IPS-18c (cell line): ENCODE data around the gene DAW1.

Source experiments
- H3K4me3 ChIP-seq: 2 replicates; pipeline ENCODE4 v1.7.0; 2013; ENCODE audit warnings: low read depth, mild to moderate bottlenecking, low read length, moderate library complexity; ENCODE audit not compliant: insufficient read depth
- H3K9me3 ChIP-seq: one replicate; pipeline ENCODE4 v1.6.1; 2013; ENCODE audit warnings: mild to moderate bottlenecking, low read length, moderate library complexity; ENCODE audit not compliant: control insufficient read depth, insufficient read depth

The DAW1 gene

DNA sequence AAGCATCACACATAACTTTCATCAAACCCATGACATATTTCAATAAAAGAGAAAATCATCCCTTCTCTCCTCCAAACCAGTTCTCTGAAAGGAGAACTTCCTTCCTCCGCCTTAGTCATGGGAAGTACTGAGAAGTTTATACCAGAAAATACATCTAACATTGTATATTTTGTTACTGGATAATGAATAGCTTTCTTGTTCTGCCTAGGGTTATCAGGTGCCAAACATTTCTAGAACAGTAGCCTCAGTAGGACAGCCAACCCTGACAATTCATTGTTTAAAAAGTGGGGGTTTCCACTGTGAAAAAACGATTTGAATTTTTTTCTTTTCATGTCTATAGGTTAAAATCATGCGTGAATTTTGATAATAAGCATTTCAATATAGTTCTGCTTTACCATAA is 16.0 kb upstream of the DAW1 start:
- Histone ChIP-seq H3K9me3 (no peaks in the 10 kb centered on the region), H3K4me3 (no peak overlapping the region)

DNA sequence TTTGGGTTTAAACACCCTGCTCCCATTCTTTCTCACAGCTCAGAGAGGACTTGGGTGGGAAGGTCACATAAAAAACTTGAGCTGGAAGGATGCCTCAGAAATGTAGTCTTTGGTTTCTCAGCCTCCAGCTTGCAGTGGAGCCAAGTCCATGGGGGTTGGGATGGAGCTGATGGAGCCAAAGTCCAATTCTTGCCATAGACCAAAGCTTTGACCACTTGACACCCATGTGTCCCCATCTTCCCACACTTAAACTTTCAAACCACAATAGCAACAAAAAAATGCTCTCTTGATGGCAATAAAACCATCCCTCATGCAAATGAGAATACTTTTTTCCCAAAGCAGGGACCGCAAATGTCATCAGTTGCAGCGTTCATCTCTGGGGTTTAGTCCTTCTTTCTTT is 14.7 kb upstream of the DAW1 start:
- Histone ChIP-seq H3K9me3 (no peaks in the 10 kb centered on the region), H3K4me3 (no peak overlapping the region)

DNA sequence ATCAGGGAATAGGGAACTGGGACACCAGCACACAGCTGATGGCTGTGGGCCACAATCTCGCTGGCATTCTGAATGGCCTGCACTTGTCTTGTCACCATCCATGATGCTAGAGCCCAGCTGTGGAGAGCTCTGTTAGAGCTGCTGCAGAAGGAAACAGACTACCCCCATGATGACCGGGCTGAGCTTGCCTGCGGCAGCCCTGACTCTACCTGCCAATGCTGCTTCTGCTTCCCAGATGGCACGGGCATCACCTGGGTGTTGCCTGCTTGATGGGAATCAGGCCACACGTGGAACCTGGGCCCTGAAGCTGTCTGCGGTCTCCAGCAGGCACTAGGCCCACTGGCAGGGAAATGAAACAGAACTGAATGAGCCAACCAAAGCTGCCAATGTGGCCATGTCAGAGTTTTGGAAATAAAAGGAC is 11.2 kb upstream of the DAW1 start:
- no peaks in the 10 kb centered on the region for H3K9me3 ChIP-seq
- no peak overlapping the region for H3K4me3 ChIP-seq

DNA sequence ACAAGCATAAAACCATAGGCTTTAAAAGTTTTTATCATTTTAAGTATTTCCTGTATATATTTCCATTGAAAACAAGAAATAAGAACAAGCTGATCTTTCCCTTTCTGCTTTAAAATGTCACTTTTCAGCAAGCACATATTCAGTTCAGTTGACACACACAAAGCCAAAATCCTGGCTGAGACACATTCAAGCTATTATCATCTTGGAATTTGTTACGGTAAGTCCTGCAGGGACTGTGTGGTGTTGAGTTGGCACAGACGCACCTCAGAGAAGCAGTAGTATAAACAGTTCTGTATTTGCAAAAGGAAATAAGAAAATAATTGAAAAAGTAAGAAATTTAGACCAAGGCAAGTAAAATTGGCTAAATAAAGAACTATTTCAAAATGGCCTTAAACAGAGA is 10.4 kb upstream of the DAW1 start:
- Histone ChIP-seq H3K4me3 (no peak overlapping the region), H3K9me3 (no peaks in the 10 kb centered on the region)

DNA sequence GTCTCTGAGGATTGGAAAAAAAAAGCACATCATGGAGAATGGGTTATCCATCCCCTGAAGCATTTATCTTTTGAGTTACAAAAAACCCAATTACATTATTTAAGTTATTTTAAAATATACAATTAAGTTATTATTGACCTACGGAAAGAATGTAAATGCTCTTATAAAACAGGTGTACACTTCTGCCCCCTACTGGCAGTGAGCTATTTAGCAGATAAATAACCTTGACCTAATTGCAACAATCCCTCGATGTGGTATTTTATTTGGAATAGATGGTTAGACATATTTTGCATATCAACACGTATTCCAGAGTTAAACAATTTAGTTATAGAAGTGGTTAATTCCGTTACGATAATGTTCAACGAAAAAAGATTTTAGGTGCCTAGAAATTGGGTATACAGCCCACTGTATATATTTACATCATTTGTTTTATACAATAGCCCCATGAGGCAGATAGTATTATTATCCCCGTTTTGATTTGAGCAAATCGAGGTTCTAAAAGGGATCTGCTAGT is 9.1 kb upstream of the DAW1 start:
- H3K4me3 ChIP-seq = no peak overlapping the region

DNA sequence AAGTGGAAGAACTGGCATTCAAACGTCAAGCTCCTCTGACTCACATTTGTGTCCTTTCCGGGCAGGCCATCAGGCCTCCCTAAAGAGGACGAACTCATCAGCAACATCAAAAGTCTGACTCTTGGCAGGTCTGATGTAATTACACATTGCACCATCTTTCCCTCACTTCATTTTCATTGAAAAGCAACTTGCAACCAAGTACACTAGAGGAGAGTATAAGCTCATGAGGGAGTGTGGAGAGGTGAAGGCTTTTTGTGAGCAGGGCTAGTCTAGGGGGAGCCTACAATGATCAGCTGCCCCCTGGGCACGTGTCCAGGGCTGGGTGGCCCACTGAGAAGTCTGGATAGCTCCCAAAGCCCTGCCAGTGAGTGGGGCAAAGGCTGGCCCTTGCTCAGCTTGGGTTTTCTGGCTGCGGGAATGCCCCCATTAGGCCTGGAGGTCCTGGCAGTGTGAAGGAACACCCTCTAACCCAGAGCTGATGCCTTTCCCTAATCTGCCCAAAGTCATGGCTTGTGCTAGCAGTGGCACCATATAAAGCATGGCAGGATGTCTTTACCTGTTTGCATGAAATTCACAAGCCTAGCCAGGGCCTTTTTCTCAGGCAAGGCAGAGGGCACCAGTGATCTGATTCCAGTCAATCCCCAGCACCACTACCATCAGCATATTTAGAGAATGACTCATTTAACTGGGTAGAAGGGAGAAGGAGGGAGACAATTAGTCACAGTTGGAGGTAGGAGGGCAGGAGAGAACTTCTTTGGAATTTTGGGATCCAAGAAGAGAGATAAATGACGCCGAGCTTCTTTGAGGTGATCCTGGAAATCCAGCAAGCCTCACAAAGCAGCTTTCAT is 8.5 kb upstream of the DAW1 start:
- Histone ChIP-seq H3K4me3 (no peak overlapping the region), H3K9me3 (no peaks in the 10 kb centered on the region)

More for the DNA sequence above, 9.1 kb upstream of the DAW1 start:
- no peaks in the 10 kb centered on the region for H3K9me3 ChIP-seq

DNA sequence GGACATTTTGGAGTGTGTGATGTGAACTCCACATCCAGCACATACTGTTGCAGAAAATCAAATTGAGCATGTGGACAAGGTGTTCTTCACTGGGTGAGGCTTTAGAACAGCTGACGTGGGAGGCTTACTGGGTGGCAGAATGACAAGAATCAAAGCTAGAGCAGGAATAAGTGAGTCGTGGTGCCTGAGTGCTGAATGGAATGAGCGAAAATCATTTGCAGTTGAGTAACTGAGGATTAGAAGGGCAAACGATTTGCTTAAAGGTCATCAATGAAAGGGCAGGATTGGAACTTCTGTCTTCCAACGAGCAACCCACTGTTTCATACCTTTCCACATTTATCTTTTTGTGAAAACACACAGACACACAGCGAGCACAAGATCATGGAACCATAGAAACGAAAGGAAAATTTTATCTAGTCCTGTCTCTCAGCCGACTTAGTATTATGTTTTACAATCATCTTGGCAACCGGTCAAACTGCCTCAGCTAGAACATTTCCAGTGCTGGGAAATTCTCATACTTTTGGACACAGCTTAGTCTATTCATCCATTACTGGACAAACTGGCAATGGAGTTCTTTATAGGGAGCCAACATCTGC is 7.2 kb upstream of the DAW1 start:
- Histone ChIP-seq H3K4me3 (no peak overlapping the region), H3K9me3 (no peaks in the 10 kb centered on the region)

DNA sequence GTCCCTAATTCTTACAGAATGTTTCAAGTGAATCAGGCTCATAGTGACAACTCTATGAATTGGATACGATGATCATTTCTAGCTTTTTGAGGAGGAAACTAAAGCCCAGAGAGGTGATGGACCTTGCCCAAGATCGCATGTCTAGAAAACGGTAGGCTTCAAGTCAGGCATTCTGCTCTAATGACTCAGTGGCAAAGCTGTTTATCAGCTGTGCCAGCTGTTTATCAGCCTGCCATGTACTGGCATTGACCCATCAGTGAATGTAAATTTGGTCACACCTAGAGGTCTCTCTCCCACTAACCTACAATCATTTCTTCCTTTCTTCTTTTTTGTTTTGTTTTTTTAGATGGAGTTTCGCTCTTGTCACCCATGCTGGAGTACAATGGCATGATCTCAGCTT is 6.1 kb upstream of the DAW1 start:
- no peak overlapping the region for H3K4me3 ChIP-seq

DNA sequence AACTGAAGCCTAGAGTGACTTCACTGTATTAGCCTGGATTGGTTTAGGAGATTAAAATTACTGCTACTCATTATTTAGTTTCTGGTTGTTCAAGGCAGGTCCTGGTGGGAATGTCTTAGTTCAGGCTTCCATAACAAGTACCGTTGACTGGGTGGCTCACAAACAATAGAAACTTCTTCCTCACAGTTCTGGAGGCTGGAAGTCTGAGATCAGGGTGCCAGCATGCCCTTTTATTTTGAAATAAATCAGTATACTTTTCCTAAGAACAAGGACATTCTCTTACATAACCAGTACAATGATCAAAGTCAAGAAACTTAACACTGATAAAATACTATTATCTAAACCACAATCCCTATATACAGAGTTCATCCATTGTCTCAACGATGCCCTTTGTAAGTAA is 4.0 kb upstream of the DAW1 start:
- H3K4me3 ChIP-seq = no peak overlapping the region
- H3K9me3 ChIP-seq = no peaks in the 10 kb centered on the region

More for the DNA sequence above, 6.1 kb upstream of the DAW1 start:
- no peaks in the 10 kb centered on the region for H3K9me3 ChIP-seq

DNA sequence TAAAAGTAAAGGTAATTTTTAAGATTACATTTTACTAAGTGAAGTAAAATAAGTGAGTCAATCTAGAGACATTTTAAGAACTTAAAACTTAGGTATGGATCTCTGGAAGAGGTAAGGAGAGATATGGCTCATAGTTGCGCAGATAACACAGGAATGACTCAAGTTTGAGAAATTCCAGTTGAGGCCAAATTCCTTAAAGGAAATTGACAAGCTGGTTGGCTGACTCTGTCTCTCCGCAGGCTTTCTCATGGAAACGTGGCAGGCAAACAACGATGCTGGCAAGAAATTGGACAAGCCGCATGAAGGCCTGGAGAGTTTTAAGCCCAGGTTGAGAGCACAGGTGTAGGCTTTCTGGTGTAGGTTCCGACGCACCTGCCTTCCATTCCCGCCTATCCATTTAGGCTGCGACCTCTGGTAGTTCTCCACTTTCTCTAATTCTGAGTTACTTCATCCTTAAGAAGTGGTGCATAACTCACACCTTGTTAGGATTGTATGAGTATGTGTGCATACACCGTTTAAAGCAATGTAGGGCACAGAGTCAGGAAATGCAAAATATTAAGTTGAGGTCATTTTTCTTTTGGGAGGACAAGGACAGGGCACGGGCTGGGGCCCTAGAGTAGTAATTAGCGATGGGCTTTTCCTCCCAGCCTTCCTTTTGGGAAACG is 589 bp upstream of the DAW1 start:
- Histone ChIP-seq H3K9me3 (no peaks in the 10 kb centered on the region), H3K4me3 (peak overlapping the region; percentile 67; the same call in 1 of the 2 replicates)

DNA sequence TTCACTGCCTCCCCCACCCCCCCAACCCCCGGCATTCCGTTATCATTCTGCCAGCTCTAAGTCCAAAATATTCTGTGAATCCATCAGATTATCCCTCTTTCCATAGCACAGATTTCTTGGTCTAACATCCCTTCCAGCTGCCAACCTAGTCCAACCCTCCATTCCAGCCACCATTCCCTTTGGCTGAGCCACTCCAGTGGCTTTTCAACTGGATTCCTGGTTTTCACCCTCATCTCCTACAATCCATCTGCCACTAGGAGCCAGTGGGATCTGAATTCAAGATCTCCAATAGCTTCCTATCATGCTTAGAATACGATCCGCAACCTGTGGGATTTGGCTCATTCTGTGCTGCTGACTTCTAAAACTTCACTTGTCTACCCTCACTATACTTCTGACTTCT is 1.2 kb downstream of the DAW1 start:
- Histone ChIP-seq H3K9me3 (no peaks in the 10 kb centered on the region), H3K4me3 (no peak overlapping the region)

DNA sequence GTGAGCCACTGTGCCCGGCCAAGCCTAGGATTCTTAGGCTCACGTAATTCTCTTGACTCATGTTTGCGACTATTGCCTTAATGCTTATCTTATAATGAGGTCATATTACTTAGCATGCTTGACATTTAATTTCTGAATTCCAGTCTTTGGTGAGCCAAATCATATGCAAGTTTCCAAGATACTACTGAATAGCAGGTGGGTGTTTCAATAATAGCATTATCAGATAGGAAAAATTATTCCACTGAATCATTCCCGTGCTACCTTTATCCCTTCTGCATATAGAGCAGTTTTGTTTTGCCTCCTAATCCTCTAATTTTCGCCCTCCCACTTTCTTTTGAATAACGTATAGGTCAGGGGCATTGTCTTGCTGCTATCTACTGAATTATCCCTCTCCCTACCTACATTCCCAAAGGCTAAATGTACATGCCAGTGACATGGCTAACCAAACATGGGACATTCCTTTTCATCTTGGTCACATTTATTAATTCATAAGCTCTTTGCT is 4.9 kb downstream of the DAW1 start:
- Histone ChIP-seq H3K4me3 (no peak overlapping the region), H3K9me3 (no peaks in the 10 kb centered on the region)

DNA sequence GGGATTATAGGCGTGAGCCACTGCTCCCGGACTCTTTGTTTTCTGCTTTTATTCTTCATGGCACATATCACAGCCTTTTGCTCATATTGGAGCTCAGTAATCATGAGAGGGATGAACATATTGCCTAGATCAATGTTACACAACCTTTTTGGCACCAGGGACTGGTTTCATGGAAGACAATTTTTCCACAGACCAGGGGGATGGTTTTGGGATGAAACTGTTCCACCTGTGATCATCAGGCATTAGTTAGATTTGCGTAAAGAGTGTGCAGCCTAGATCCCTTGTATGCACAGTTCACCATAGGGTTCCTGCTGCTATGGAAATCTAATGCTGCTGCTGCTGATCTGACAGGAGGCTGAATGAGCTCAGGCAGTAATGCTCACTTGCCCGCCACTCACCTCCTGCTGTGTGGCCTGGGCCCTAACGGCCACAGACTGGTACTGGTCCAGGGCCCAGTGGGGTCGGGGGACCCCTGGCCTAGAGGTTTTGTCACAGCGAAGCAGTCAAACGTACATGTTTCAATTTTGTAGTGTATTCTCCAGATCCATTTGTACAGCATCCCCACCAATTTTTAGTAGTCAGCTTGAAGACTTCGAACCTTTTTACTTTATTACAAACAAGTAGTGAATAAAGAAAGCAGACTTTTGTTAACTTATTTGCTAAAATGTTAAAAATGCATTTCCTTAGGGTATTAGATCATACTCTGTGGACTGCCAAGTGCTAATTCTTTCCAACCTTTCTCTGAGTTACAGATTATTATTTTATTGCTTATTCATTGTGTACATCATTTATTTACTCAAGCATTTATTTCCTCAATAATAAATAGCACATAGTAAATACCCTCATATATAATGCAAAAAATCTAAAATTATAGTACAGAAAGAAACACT is 6.2 kb downstream of the DAW1 start:
- Histone ChIP-seq H3K9me3 (no peaks in the 10 kb centered on the region), H3K4me3 (no peak overlapping the region)

DNA sequence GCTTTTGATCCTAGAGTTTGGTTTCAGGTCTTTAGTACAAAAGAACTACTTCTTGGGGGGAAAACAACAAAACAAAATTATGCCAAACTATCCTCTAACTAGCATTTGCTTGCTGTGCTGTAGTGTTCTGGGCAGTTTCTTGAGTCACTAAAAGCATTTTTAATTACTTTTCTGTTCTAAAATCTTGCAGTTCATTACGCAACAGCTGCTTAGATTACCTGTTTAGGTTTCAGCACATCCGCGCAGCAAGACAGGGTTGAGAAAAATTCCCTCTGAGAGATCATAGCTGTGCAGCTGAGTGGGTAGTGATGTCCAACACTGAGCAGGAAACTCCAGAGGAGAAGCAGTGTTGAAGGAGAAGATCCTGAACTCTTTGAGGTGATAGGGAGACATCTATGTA is 9.0 kb downstream of the DAW1 start:
- Histone ChIP-seq H3K4me3 (no peak overlapping the region), H3K9me3 (no peaks in the 10 kb centered on the region)

DNA sequence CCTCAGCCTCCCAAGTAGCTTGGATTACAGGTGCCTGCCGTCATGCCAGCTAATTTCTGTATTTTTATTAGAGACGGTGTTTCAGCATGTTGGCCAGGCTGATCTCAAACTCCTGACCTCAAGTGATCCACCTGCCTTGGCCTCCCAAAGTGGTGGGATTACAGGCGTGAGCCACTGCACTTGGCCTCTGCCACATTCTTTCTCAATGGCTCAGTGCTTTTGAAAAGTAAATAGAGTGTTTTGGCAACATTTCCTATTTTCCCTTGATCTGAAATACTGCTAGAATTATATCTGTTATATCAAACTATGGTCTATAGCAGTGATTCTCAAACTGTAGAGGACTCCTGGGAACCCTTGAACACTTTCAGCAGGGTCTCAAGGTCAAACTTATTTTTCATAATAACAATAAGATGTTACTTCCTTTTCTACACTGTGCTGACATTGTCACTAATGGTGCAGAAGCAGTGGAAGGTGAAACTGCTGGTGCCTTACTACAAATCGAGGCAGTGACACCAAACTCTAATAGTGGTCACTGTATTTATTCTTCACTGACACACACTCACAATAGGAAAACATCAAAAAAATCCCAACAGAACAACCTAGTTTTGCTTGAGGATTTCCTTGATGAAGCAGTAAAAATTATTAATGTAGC is 10.6 kb downstream of the DAW1 start:
- Histone ChIP-seq H3K9me3 (no peaks in the 10 kb centered on the region), H3K4me3 (no peak overlapping the region)

DNA sequence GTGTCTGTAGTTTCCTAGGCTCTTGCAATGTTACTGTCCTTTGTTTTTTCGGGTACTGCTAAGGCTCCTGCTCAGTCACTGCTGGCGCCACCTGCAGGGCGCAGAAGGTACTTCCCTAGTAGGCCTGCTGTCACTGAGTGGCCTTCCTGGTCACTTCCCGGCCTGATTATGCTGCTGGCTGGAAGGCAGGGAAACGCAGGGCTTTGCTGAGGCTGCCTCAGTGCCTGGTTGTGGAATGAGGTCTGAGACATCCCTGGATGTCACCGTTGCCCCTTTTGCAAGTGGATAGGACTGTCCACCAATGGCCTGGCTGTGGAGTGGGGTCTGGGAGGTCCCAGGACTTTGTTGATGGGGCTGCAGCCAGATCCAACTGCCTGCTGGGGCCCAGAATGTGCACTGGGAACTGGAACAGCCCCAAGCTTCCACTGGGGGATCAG is 13.1 kb downstream of the DAW1 start:
- Histone ChIP-seq H3K9me3 (no peaks in the 10 kb centered on the region), H3K4me3 (no peak overlapping the region)
